OCI-LY3 (cell line): Measurements from ENCODE around the gene MMP23B.
"Not testable (repeated sequence)": the region's sequence is repeated elsewhere in the genome, so short reads cannot be mapped to it uniquely, and the experiment has no call there.

Source experiments
- CTCF ChIP-seq: fragments of 200-600, 300-600 bp; sonication (generic); IDR thresholded peaks from 2 replicates; pipeline ENCODE4 v1.5.1; 2014; ENCODE audit warnings: antibody characterized with exemption, low read length, low read depth
- EZH2phosphoT487 ChIP-seq: fragments of 200-600 bp; shearing (Covaris generic); IDR thresholded peaks from 2 replicates; pipeline ENCODE4 v1.6.1; 2018; ENCODE audit warnings: antibody characterized with exemption, mixed run types, low read depth

- not testable (repeated sequence) for TF ChIP-seq EZH2phosphoT487, CTCF
Measured at GRCh38 chr1:1648265-1648664, 16.3 kb downstream of the MMP23B start.
